ENCODE data around the gene HLA-DPB1. TPM values are rescaled to one million over a fixed set of nuclear protein-coding genes. Genes with fewer than 3 reads are reported as not detected.

HLA-DPB1 gene
- polyA plus RNA-seq, 3 donors: 569 to 682 (median 676) TPM

- Histone ChIP-seq H3K9ac (ENCODE audit: insufficient read depth, low read length, poor library complexity, severe bottlenecking) (no peak overlapping the region), H3K9me3 (replicated peaks in 1 of 2; ENCODE audit: control insufficient read depth in 1 of 2, insufficient read depth in 1 of 2, low read length in 2 of 2) (peaks cover 0 to 2% of the 10 kb centered on the region in 2 donors), H3K79me2 (ENCODE audit: insufficient read depth, low read length) (no peaks in the 10 kb centered on the region), H4K20me1 (ENCODE audit: insufficient read depth, low read length) (peaks cover 10% of the 10 kb centered on the region), H3K4me3 (replicated peaks in 1 of 3; ENCODE audit: low read depth in 2 of 3, low read length in 3 of 3) (no peak overlapping the region), H3K27ac (ENCODE audit: low read depth in 1 of 2, low read length in 2 of 2) (no peak overlapping the region), H3K4me2 (replicated peaks; ENCODE audit: extremely low read depth, low read length, poor library complexity, severe bottlenecking) (no peak overlapping the region), H3K4me1 (ENCODE audit: control insufficient read depth in 1 of 2, insufficient read depth in 2 of 2, low read length in 2 of 2) (no peaks in the 10 kb centered on the region), H3K36me3 (replicated peaks in 1 of 2; ENCODE audit: control insufficient read depth in 1 of 2, insufficient read depth in 2 of 2, low read length in 2 of 2) (peaks cover 15 to 20% of the 10 kb centered on the region in 2 donors), H2AFZ (ENCODE audit: insufficient read depth, low read depth, low read length, poor library complexity, severe bottlenecking) (no peak overlapping the region), H3K27me3 (ENCODE audit: control insufficient read depth in 2 of 2, insufficient read depth in 2 of 2, low read length in 2 of 2) (no peaks in the 10 kb centered on the region)
- Mint-ChIP-seq H3K4me1 (peaks cover 2% of the 10 kb centered on the region), H3K27ac (no peak overlapping the region), H3K36me3 (peaks cover 16 to 17% of the 10 kb centered on the region in 2 donors), H3K4me3 (no peak overlapping the region), H3K9me3 (peaks cover 0 to 10% (median 1%) of the 10 kb centered on the region in 7 donors), H3K27me3 (ENCODE audit: low read depth in 3 of 3) (peaks cover 2 to 3% (median 2%) of the 10 kb centered on the region in 3 donors)
- peak in 2 of 3 donors; percentile 32 to 66 for DNase-seq
- WGBS (ENCODE audit: insufficient coverage): 39% methylated on average over 9 of the region's 9 CpGs
- intact Hi-C loops (cut with micrococcal nuclease): no loop called here
- TF ChIP-seq CTCF (IDR thresholded peaks at IDR 0.05): peak; percentile 74
Observed at GRCh38 chr6:33091957-33092356, 16.2 kb downstream of the HLA-DPB1 start.

GRCh38 chr6:33092385-33092784, 16.6 kb downstream of the HLA-DPB1 start:
- no peak overlapping the region for H3K27ac ChIP-seq (ENCODE audit: low read depth in 1 of 2, low read length in 2 of 2)
- no peak overlapping the region for H3K4me3 Mint-ChIP-seq
- H3K9me3 ChIP-seq (replicated peaks in 1 of 2; ENCODE audit: control insufficient read depth in 1 of 2, insufficient read depth in 1 of 2, low read length in 2 of 2): peaks cover 0 to 7% of the 10 kb centered on the region in 2 donors

More at GRCh38 chr6:33092385-33092784, 16.6 kb downstream of the HLA-DPB1 start:
- no peaks in the 10 kb centered on the region for H3K4me1 ChIP-seq (ENCODE audit: control insufficient read depth in 1 of 2, insufficient read depth in 2 of 2, low read length in 2 of 2)
- no peak overlapping the region for H3K27ac Mint-ChIP-seq
- H4K20me1 ChIP-seq (ENCODE audit: insufficient read depth, low read length): peaks cover 10% of the 10 kb centered on the region
- peaks cover under 1 to 14% (median 4%) of the 10 kb centered on the region in 7 donors for H3K9me3 Mint-ChIP-seq
- H3K36me3 Mint-ChIP-seq: peaks cover 12 to 14% of the 10 kb centered on the region in 2 donors
- no peak for DNase-seq
- intact Hi-C loops (cut with micrococcal nuclease): no loop called here
- H3K27me3 Mint-ChIP-seq (ENCODE audit: low read depth in 3 of 3): peaks cover 2 to 3% (median 2%) of the 10 kb centered on the region in 3 donors
- no peak overlapping the region for H2AFZ ChIP-seq (ENCODE audit: insufficient read depth, low read depth, low read length, poor library complexity, severe bottlenecking)
- no peak overlapping the region for H3K4me2 ChIP-seq (replicated peaks; ENCODE audit: extremely low read depth, low read length, poor library complexity, severe bottlenecking)
- no peak overlapping the region for H3K9ac ChIP-seq (ENCODE audit: insufficient read depth, low read length, poor library complexity, severe bottlenecking)
- H3K79me2 ChIP-seq (ENCODE audit: insufficient read depth, low read length): no peaks in the 10 kb centered on the region
- H3K4me3 ChIP-seq (replicated peaks in 1 of 3; ENCODE audit: low read depth in 2 of 3, low read length in 3 of 3): no peak overlapping the region
- H3K27me3 ChIP-seq (ENCODE audit: control insufficient read depth in 2 of 2, insufficient read depth in 2 of 2, low read length in 2 of 2): no peaks in the 10 kb centered on the region
- 89% methylated on average over 1 of the region's 3 CpGs for WGBS (ENCODE audit: insufficient coverage)
- H3K4me1 Mint-ChIP-seq: peaks cover 2% of the 10 kb centered on the region
- H3K36me3 ChIP-seq (replicated peaks in 1 of 2; ENCODE audit: control insufficient read depth in 1 of 2, insufficient read depth in 2 of 2, low read length in 2 of 2): peaks cover 11 to 16% of the 10 kb centered on the region in 2 donors
- TF ChIP-seq CTCF (IDR thresholded peaks at IDR 0.05): no peak
